Upper lobe of right lung (tissue), 1 donor: Measurements from ENCODE around the gene GABRB1. TPM values are rescaled to one million over a fixed set of nuclear protein-coding genes. Genes with fewer than 3 reads are reported as not detected.
"Not testable (repeated sequence)": the region's sequence is repeated elsewhere in the genome, so short reads cannot be mapped to it uniquely, and the experiment has no call there.

ENCODE experiments used
- ATAC-seq: fragments of 200-7000 bp; cut with Tn5 transposase; one replicate; pipeline ENCODE4 v1.9.1; 2020; ENCODE audit warnings: mild to moderate bottlenecking, moderate library complexity
- DNase-seq: peaks from one replicate; pipeline ENCODE4 v3.0.0-alpha.2; 2020
- H3K27ac ChIP-seq: fragments of 200-600 bp; one replicate; pipeline ENCODE4 v1.8.0; 2022
- H3K27me3 ChIP-seq: fragments of 200-600 bp; one replicate; pipeline ENCODE4 v1.8.0; 2022; ENCODE audit warnings: mild to moderate bottlenecking
- H3K36me3 ChIP-seq: fragments of 200-600 bp; one replicate; pipeline ENCODE4 v1.8.0; 2022
- H3K4me1 ChIP-seq: fragments of 200-600 bp; one replicate; pipeline ENCODE4 v1.8.0; 2022
- H3K4me3 ChIP-seq: fragments of 200-600 bp; one replicate; pipeline ENCODE4 v1.8.0; 2022; ENCODE audit warnings: mild to moderate bottlenecking
- H3K9me3 ChIP-seq: fragments of 200-600 bp; one replicate; pipeline ENCODE4 v1.8.0; 2022
- intact Hi-C: fragments of 100-400 bp; cut with DNase I; formaldehyde crosslinking; loops from one replicate; pipeline ENCODE4 v1.11.0; 2022
- total RNA-seq: library from RNA; stranded (reverse); fragmentation: NEBNext Ultra II Directional; extraction: Animal tissue kit (Norgen Biotek cat#: 25700); gene quantifications from one replicate; pipeline ENCODE4 v1.2.1, GENCODE V29; 2021
- TF ChIP-seq, protein P1 (sequence below): fragments of 200-600 bp; IDR thresholded peaks from one replicate; pipeline ENCODE4 v1.8.0; 2022; ENCODE audit warnings: antibody characterized with exemption
- donor health status: DM: no; HTN: yes; CAD: no; lungs with severe emphysema.

Gene GABRB1
- total RNA-seq, 1 donor from 2014 or later = not detected

DNA sequence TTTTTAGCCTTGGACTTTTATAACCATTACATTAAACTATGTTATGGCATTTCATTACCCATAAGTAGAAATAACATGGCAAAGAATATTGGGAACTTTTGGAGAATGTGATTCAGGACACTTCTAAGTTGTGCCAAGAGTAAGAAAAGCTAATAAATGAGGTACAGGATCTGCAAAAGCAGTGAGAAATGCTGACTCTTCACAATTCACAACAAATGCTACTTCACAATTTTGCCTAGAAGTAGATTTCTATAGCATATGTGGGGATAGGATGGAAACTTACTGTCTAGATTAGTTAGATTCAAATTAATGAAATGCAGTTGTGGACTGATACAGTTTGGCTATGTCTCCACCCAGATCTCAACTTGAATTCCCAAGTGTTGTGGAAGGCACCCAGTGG lies 258.4 kb downstream of the GABRB1 start:
- ATAC-seq (no peak), DNase-seq (no peak)
- H3K9me3 ChIP-seq = no peaks in the 10 kb centered on the region
- no peaks in the 10 kb centered on the region for H3K4me1 ChIP-seq
- H3K36me3 ChIP-seq = no peaks in the 10 kb centered on the region
- intact Hi-C loops = no loop called here
- no peaks in the 10 kb centered on the region for H3K27me3 ChIP-seq
- no peak overlapping the region for H3K27ac ChIP-seq
- TF ChIP-seq, protein P1, sequence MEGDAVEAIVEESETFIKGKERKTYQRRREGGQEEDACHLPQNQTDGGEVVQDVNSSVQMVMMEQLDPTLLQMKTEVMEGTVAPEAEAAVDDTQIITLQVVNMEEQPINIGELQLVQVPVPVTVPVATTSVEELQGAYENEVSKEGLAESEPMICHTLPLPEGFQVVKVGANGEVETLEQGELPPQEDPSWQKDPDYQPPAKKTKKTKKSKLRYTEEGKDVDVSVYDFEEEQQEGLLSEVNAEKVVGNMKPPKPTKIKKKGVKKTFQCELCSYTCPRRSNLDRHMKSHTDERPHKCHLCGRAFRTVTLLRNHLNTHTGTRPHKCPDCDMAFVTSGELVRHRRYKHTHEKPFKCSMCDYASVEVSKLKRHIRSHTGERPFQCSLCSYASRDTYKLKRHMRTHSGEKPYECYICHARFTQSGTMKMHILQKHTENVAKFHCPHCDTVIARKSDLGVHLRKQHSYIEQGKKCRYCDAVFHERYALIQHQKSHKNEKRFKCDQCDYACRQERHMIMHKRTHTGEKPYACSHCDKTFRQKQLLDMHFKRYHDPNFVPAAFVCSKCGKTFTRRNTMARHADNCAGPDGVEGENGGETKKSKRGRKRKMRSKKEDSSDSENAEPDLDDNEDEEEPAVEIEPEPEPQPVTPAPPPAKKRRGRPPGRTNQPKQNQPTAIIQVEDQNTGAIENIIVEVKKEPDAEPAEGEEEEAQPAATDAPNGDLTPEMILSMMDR = no peak
- no peak overlapping the region for H3K4me3 ChIP-seq

DNA sequence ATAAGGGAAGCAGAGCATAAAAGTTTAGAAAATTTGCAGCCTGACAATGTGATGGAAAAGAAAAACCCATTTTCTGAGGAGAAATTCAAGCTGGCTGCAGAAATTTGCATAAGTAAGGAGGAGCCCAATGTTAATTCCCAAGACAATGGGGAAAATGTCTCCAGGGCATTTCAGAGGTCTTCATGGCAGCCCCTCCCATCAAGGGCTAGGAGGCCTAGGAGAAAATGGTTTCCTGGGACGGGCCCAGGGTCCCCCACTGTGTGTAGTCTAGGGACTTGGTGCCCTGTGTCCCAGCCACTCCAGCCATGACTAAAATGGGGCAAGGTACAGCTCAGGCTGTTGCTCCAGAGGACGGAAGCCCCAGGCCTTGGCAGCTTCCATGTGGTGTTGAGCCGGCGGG lies 259.5 kb downstream of the GABRB1 start:
- ATAC-seq, H3K27ac ChIP-seq, intact Hi-C loops, H3K4me3 ChIP-seq, DNase-seq, H3K36me3 ChIP-seq, H3K9me3 ChIP-seq, H3K4me1 ChIP-seq, H3K27me3 ChIP-seq: not testable (repeated sequence)

DNA sequence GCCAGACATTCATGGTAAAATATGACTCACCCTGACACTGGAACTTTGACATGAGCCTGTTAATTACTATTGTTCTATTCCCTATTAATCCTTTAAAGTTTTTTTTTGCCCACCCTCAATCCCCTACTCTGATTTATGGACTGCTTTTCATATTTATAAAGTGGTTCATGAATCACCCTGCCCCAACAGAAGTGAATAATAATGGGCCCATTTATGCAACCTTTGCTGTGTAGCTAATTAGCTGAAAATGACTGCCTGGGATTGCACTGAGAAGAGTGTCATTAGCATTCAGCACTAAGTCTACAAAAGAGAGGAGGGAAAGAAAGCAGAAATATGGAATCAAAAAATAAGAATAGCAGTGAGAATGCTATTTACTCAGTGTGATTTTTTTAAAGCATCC lies 277.8 kb downstream of the GABRB1 start:
- no peak for DNase-seq
- H3K4me1 ChIP-seq = no peaks in the 10 kb centered on the region
- no peaks in the 10 kb centered on the region for H3K27me3 ChIP-seq
- intact Hi-C loops = no loop called here
- no peak for ATAC-seq
- no peaks in the 10 kb centered on the region for H3K9me3 ChIP-seq
- H3K4me3 ChIP-seq = no peak overlapping the region
- TF ChIP-seq, protein P1 = no peak
- H3K27ac ChIP-seq = no peak overlapping the region
- H3K36me3 ChIP-seq = no peaks in the 10 kb centered on the region

DNA sequence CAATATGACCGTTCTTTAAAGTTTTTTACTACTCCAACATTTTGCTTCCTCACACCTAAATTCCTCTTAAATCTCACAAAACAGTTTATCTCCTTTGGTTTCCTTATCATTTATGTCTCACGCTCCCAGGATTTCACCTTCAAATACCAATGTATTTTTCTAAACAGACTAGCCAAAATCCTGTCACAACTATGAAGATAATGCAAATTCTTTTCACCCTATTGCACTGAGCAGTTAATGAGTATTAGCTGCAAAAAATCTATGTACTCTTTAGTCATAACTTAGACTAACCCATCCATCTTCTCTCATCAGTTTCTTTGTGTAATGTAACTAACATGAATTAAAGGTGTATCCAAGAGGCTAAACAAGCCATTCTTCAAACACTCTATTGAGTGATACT lies 280.8 kb downstream of the GABRB1 start:
- Histone ChIP-seq H3K27me3 (no peaks in the 10 kb centered on the region), H3K4me3 (no peak overlapping the region), H3K9me3 (no peaks in the 10 kb centered on the region), H3K4me1 (no peaks in the 10 kb centered on the region), H3K27ac (no peak overlapping the region), H3K36me3 (no peaks in the 10 kb centered on the region)
- intact Hi-C loops = no loop called here
- TF ChIP-seq, protein P1 = no peak
- DNase-seq (no peak), ATAC-seq (no peak)

- H3K27me3 ChIP-seq = no peaks in the 10 kb centered on the region
- intact Hi-C loops = no loop called here
- ATAC-seq = no peak
- no peak overlapping the region for H3K4me3 ChIP-seq
- DNase-seq = no peak
- TF ChIP-seq, protein P1 = no peak
- no peaks in the 10 kb centered on the region for H3K9me3 ChIP-seq
- H3K4me1 ChIP-seq = no peaks in the 10 kb centered on the region
- no peaks in the 10 kb centered on the region for H3K36me3 ChIP-seq
- H3K27ac ChIP-seq = no peak overlapping the region
Observed at GRCh38 chr4:47313384-47313783, 282.0 kb downstream of the GABRB1 start.

DNA sequence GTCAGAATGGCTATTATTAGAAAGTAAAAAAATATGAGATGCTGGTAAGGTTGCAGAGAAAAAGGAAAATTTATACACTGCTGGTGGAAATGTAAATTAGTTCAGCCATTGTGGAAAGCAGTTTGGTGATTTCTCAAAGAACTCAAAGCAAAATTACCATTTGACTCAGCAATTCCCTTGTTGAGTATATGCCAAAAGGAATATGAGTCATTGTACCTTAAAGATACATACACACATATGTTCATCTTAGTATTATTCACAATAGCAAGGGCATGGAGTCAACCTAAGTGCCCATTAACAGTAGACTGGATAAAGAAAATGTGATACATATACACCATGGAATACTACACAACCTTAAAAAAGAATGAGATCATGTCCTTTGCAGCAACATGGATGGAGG lies 284.0 kb downstream of the GABRB1 start:
- H3K27me3 ChIP-seq = no peaks in the 10 kb centered on the region
- H3K27ac ChIP-seq = no peak overlapping the region
- H3K4me1 ChIP-seq = no peaks in the 10 kb centered on the region
- H3K4me3 ChIP-seq = no peak overlapping the region
- H3K36me3 ChIP-seq = no peaks in the 10 kb centered on the region
- TF ChIP-seq, protein P1 = no peak
- H3K9me3 ChIP-seq = no peaks in the 10 kb centered on the region
- DNase-seq (no peak), ATAC-seq (no peak)
- intact Hi-C loops = no loop called here
